ENCODE data around the gene ITPR2. TPM values are rescaled to one million over a fixed set of nuclear protein-coding genes. Genes with fewer than 3 reads are reported as not detected.
"Not testable (repeated sequence)": the region's sequence is repeated elsewhere in the genome, so short reads cannot be mapped to it uniquely, and the experiment has no call there.

The ITPR2 gene
- total RNA-seq, 1 donor from 2014 or later, result 71.7 TPM

DNA sequence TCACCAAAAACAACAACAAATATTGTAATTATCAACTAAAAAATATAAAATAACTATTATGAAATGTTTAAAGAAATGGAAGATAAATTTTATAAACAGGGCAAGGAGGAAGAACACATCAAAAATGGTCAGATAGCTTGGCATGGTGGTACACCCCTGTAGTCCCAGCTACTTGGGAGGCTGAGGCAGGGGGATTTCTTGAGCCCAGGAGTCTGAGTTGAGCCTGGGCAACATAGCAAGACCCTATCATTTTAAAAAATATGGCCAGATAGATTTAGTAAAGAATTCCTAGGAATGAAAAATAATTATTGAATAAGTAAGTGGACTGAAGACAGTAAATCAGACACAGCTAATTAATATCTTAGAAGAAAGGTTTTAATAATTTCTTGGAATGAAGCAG lies 32.6 kb downstream of the ITPR2 start:
- no peak for ATAC-seq
- intact Hi-C loops (cut with DNase I), result no loop called here
- DNase-seq (ENCODE audit: low spot score), result no peak

DNA sequence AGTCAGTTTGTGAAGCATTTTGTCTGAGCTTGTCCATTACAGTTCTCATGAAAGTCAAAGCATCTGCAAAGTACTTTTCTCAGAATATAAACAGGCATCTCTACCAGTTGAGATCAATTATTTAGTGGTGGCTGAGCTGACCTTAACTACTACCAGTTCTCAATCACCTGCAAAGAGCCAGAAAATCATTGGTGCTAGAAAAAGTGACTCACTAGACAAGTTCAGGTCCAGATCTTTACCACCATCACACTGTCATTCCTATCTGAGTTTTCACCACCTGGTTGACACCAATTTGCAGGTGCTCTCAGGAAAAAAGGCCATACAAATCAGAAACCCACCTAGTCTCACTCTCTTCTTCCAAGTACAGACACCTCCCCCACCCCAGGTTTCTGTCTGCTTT lies 33.3 kb downstream of the ITPR2 start:
- DNase-seq (ENCODE audit: low spot score), result no peak
- intact Hi-C loops (cut with DNase I), result no loop called here
- no peak for ATAC-seq

GRCh38 chr12:26798640-26799039 lies 34.4 kb downstream of the ITPR2 start:
- intact Hi-C loops (cut with DNase I), result no loop called here
- DNase-seq (ENCODE audit: low spot score) (no peak), ATAC-seq (no peak)

DNA sequence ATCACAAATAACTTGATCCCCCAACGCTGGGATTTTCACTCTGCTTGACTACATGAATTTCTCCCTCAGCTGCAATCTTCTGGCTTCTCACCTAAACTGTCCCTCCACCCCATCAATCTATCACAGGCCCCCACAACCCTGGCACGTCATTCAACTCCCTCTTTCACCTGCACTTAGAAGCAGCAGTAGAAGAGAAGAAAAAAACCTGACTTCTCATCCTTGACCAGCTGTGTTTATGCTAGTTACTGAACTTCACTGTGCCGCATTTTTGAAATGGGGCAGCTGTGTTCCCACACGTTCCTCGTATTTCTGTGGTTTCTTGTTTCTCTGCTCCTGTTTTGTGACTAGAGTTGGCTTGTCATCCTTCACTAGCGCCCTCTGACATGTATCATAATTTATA lies 35.0 kb downstream of the ITPR2 start:
- no peak for DNase-seq (ENCODE audit: low spot score)
- ATAC-seq, result peak; percentile 48
- intact Hi-C loops (cut with DNase I), result no loop called here

GRCh38 chr12:26795910-26796309 lies 37.1 kb downstream of the ITPR2 start:
- no peak for ATAC-seq
- intact Hi-C loops (cut with DNase I), result no loop called here
- DNase-seq (ENCODE audit: low spot score), result no peak

DNA sequence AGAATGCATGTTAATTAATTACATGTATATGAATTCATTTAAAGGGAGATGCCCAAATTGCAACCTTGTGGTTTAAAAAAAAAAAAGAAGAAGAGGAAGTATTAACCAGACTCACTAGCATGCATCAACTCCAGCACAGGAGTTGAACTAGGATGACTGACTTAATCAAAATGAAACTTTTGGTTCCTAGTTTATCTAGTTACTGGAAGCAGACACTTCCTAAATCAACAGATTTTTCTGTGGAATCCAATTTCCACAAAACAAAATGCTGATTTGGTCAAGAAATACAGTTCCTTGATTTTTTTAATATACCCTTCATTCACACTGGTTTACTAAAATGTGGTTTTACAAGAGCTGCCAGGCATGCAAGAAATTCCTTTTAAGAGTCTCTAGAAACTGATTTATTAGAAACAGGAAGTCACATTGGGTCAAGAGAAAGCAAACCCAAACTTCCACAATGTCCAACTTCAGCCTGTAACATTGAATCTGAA lies 41.6 kb downstream of the ITPR2 start:
- ATAC-seq, result peak; percentile 75
- intact Hi-C loops (cut with DNase I), result no loop called here
- no peak for DNase-seq (ENCODE audit: low spot score)

DNA sequence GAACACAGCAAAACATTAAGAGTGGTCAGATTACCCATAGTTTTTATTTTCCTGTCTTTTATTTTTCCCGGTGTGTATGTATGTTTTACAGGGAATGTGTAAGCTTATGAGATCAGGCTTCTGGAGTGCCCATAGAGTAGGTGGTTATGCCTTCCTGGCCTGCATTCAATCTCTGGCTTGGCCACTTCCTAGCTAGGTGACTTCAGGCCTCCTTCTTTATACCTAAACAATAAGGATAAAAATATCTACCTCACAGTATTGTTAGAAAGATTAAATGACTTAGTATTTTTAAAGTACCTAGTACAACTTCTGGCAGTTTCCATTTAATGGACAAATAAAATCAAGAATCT lies 42.4 kb downstream of the ITPR2 start:
- no peak for DNase-seq (ENCODE audit: low spot score)
- intact Hi-C loops (cut with DNase I), result no loop called here

DNA sequence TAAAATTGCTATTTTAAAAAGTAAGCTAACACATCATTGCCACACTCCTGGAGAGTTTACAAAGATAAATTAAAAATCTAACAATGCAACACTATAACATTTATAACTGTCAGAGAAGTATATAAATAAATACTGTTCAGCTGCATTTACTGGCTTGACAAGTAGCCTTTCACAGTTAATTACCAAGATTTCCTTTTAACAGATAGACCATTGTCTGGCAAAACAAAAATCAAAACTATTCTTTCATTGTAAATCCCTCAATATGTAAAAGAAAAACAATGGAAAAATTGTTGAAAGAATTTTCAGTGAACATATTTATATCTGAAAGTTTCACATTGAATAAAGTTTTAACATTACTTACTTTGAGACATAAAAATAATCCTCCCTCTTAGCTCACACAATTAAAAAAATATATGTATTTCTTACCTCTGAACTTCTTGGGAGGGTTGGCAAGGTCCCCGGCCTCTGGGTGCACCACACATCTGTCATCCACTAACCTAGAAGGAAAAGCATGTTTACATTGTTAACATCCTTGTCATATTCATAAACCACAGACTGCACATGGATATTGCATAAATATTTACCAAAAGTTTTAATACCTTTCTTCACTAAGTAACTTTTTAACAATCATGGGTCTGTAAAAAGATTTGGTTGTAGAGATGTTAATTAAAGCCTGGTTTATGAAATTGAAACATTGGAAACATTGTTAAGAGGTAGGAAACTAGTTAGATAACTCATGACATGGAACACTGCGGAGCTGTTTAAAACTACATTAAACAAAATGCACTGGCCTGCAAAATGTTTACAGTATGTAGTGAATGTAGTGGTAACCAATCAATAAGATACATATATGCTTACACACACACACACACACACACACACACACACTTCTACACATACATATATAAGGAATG lies 43.0 kb downstream of the ITPR2 start:
- intact Hi-C loops (cut with DNase I), result no loop called here
- ATAC-seq (no peak), DNase-seq (ENCODE audit: low spot score) (no peak)

More for the DNA sequence above, 42.4 kb downstream of the ITPR2 start:
- no peak for ATAC-seq

DNA sequence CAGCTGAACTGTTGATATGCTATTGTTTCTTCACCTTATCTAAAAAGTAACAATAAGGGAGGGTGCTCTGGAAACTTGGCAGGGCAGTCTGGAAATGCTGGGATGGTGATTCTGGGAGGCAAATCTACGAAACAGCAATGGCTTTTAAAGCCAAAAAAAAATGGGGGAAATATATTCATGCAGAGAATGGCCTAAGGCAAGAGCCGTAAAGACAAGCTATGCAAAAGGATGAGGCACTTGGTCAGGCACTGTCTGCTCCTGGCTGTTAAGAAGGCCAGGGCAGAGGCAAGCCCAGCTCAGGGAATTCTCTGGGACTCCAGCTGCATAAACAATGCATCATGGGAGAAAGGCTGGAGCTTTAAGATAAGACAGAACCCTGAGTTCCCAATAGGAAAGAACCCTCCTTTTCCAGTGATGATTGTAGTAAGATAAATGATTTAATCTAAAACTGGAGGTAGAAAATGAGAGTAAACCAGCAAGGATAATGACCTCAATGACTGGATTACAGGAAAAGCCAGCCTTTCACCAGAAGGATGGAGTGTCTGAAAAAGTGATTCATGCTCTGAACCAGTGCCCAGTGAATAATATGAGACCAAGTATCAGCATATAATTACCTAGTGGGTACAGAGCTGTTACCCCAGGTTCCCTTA lies 46.0 kb downstream of the ITPR2 start:
- DNase-seq (ENCODE audit: low spot score), result no peak
- intact Hi-C loops (cut with DNase I), result no loop called here

GRCh38 chr12:26786491-26786864 lies 46.5 kb downstream of the ITPR2 start:
- ATAC-seq, result no peak
- DNase-seq (ENCODE audit: low spot score), result no peak
- intact Hi-C loops (cut with DNase I), result no loop called here

More for the DNA sequence above, 46.0 kb downstream of the ITPR2 start:
- peak; percentile 74 for ATAC-seq

- DNase-seq (ENCODE audit: low spot score); ATAC-seq; intact Hi-C loops (cut with DNase I): not testable (repeated sequence)
These were observed 49.1 kb downstream of the ITPR2 start for GRCh38 chr12:26783816-26784379.

- intact Hi-C loops (cut with DNase I), result no loop called here
- ATAC-seq (no peak), DNase-seq (ENCODE audit: low spot score) (no peak)
These were observed 49.9 kb downstream of the ITPR2 start for GRCh38 chr12:26783131-26783526.

DNA sequence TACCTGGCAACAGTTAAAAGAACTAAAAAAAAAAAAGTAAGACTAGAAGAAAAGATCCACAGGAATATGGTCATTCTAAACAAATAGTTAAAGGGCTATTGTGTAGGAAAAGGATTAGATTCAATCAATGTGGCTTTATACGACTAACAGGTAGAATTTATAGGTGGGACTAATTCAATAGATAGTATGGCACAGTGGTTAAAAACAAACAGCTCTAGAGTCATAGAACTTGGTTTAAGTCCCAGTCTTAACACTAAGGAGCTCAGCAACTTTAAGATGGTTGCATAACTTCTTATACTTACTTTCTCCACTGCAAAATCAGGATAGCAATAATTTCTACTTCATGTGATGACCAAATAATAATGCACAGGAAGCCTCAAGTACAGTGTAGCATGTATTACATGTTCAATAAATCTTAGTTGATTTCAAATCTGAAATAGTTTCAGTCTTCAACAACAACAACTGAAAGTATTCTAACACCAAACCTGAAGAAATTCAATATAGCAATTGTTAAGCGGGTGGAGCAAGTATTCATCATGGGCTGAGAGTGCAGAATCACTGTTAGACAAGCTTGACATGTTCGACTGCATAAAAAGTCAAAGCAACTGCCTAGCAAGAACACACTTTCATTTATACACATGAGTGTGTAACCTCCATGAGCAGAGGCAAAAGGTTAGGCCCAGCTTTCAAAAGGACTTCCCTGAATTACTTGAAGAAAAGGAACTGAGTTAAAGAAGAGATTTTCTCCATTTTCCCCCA lies 50.4 kb downstream of the ITPR2 start:
- ATAC-seq (no peak), DNase-seq (ENCODE audit: low spot score) (no peak)
- intact Hi-C loops (cut with DNase I), result no loop called here

DNA sequence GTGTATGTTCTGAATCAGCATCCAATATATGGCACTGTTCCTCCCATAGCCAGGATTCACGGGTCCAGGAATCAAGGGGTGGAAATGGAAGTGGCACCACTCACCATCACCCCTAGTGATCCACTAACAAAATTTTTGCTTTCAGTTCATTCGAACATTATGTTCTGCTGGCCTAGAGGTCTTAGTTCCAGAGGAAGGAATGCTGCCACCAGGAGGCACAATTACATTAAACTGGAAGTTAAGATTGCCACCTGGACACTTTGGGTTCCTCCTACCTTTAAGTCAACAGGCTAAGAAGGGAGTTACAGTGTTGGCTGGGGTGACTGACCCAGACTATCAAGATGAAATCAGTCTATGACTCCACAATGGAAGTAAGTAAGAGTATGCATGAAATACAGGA lies 52.3 kb downstream of the ITPR2 start:
- ATAC-seq; intact Hi-C loops (cut with DNase I); DNase-seq (ENCODE audit: low spot score): not testable (repeated sequence)

DNA sequence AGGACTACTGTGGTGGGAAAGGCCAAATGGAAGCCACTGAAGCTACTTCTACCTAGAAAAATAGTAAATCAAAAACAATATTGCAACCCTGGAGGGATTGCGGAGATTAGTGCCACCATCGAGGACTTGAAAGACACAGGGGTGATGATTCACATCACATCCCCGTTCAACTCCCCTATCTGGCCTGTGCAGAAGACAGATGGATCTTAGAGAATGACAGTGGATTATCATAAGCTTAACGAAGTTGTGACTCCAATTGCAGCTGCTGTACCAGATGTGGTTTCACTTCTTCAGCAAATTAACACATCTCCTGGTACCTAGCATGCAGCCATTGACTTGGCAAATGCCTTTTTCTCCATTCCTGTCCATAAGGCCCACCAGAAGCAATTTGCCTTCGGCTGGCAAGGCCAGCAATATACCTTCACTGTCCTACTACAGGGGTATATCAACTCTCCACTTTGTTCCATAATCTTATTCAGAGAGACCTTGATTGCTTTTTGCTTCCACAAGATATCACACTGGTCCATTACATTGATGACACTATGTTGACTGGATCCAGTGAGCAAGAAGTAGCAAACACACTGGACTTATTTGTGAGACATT lies 54.7 kb downstream of the ITPR2 start:
- intact Hi-C loops (cut with DNase I); ATAC-seq; DNase-seq (ENCODE audit: low spot score): not testable (repeated sequence)

- DNase-seq (ENCODE audit: low spot score) (no peak), ATAC-seq (no peak)
- intact Hi-C loops (cut with DNase I), result no loop called here
These were observed 55.8 kb downstream of the ITPR2 start for GRCh38 chr12:26777236-26777635.

GRCh38 chr12:26775991-26776390 lies 57.0 kb downstream of the ITPR2 start:
- DNase-seq (ENCODE audit: low spot score); intact Hi-C loops (cut with DNase I); ATAC-seq: not testable (repeated sequence)

- ATAC-seq (no peak), DNase-seq (ENCODE audit: low spot score) (no peak)
- intact Hi-C loops (cut with DNase I), result no loop called here
These were observed 59.5 kb downstream of the ITPR2 start for GRCh38 chr12:26773313-26774104.

Measured in sciatic nerve (tissue), 2 donors.